GM18526 (cell line): ENCODE measurements around the gene DIRAS1.

Experiments used
- POLR2A ChIP-seq: IDR thresholded peaks from 3 replicates; pipeline ENCODE4 v1.6.1; 2011; ENCODE audit not compliant: insufficient read length; ENCODE audit errors: extremely low read depth

DIRAS1 gene

DNA sequence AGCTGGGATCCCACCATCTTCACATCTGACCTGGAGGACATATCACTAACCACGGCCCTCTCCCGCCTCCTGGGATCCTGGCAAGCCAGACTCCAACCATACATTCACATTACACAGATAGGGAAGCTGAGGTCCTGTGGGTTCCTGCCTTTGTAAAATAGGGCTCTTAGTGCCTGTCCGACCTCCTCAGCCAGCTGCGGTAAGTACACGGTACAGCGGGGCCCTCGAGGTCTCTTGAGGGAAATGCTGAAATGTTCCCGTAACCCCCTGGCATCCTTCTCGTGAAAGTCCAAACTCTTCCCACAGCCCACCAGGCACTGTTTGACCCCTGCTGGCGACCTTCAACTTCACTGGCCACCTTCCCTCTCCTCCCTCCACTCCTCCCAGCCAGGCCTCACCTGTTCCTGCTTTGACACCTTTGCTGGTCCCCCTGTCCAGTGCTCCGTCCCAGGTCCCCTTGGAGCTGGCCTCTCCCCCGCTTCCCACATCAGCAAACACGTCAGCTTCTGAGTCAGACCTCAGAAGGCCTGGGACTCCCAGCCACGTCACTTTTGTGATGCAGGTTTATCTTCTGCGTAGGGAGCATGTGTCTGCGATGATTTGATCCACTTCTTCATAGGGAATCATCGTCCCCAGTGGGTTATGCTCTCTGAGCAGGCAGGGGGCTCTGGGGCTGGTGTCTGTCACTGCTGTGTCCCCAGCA lies 9.8 kb downstream of the DIRAS1 start:
- no peak for TF ChIP-seq POLR2A

DNA sequence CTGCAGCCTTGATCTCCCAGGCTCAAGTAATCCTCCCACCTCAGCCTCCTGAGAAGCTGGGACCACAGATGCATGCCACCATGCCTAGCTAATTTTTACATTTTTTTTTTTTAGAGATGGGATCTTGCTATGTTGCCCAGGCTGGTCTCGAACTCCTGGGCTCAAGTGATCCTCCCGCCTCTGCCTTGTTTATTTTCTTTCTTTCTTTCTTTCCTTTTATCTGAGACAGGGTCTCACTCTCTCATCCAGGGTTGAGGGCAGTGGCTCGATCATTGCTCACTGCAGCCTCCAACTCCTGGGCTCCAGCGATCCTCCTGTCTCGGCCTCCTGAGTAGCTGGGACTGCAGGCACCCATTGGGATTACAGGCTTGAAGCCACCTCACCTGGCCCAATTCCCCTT lies 14.9 kb downstream of the DIRAS1 start:
- no peak for TF ChIP-seq POLR2A

DNA sequence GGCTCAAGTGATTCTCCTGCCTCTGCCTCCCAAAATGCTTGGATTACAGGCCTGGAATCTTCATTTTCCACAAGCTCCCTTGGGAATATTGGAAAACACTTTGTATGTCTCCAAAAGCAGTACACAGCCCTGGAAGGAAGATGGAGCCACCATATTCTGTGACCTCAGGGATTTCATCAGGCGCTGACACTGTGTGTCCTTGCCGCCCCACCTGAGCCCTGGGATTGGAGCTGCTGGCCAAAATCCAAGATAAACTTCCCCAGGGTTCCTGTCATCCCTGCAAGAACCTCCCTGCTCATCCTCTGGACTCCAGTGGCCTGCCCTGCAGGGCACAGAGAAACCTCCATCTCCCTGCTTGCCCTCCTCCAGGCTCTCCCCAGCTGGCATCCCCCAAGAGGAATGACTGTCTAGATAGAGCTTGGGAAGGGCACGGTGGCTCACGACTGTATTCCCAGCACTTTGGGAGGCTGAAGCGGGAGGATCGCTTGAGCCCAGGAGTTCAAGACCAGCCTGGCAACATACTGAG lies 17.4 kb downstream of the DIRAS1 start:
- no peak for TF ChIP-seq POLR2A

DNA sequence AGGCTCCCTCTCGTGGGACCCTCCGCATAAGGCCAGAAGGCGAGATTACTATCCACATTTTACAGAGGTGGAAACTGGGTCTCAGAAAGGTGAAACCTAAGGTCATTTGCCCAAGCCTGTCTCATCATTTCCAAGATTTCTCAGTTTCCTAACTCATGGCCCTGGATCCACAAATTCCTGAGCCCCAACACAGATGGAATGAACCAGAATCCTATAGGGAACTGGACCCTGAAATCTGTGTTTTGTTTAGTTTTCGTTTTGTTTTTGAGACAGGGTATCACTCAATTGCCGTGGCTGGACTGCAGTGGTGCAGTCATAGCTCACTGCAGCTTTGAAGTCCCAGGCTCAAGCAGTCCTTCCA lies 18.1 kb downstream of the DIRAS1 start:
- no peak for TF ChIP-seq POLR2A

DNA sequence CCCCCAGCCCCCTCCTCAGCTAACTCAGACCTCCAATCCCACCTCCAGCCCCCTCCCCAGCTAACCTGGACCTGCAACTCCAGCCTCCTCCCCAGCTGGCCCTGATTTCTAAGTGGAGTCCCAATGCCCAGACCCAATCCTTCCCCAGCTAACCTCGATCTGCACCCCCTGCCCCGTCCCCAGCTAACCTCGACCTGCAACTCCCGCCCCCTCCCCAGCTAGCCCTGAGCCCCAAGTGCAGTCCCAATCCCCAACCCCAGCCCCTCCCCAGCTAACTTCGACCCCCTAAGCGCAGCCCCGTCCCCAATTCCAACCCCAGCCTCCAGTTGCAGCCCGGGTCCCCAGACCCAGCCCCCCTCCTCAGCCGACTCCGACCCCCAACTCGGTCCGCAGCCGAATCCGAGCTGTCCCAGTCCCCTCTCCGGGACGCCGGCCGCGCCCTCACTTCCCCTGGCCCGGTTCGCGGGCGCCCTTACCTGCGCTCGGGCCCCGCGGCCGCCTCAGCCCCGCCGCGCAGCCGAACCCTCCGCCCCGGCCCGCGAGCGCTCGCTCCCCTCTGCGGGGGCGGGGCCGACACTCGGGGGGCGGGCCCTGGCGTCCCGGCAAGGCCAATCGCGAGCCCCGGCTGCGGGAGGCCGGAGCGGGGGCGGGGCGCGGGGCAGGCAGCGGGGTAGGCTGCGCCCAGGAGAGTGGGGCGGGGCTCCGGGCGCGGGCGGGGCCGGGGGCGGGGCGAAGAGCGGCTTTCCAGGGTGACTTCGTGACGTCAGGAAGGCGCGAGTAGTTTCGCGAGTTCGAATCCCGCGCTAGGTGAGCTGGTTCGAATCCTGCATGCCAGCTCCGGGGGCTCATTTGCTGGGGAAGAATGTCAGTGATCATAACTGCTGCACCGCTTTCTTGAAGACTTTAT lies 18.7 kb downstream of the DIRAS1 start, which contains the start of gene GNG7:
Gene GNG7 (minus strand): TSS at position 525 of the 907 bp plus-strand sequence. CDS start 182,006 bp downstream, outside the sequence.
- peak; percentile 72 for TF ChIP-seq POLR2A

DNA sequence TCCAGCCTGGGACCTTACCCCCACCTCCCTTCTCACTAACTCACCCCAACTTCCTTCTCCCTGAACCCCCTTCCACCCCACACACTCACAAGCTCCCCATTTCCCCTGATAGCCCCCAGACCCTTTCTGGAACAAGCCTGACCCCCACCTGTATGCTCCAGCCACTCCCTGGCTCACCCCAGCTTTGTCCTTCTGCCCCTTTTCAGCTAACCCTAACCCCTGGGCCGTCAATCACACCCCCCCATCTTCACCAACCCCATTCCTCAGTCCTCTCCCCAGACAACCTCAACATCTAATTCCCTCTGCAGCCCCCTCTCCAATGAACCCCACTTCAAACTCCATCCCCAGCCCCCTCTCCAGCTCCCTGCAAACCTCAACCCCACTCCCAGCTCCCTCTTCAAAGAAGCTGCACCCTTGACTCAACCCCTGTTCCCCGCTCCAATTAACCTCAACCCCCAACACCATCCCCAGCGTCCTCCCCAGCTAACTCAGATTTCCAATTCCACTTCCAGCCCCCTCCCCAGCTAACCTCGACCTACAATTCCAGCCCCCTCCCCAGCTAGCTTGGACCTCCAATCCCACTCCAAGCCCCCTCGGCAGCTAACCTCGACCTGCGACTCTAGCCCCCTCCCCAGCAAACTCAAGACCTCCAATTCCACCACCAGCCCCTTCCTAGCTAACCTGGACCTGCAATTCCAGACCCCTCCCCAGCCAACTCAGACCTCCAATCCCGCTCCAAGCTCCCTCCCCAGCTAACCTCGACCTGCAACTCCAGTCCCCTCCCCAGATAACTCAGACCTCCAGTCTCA lies 19.6 kb downstream of the DIRAS1 start:
- TF ChIP-seq POLR2A = no peak

DNA sequence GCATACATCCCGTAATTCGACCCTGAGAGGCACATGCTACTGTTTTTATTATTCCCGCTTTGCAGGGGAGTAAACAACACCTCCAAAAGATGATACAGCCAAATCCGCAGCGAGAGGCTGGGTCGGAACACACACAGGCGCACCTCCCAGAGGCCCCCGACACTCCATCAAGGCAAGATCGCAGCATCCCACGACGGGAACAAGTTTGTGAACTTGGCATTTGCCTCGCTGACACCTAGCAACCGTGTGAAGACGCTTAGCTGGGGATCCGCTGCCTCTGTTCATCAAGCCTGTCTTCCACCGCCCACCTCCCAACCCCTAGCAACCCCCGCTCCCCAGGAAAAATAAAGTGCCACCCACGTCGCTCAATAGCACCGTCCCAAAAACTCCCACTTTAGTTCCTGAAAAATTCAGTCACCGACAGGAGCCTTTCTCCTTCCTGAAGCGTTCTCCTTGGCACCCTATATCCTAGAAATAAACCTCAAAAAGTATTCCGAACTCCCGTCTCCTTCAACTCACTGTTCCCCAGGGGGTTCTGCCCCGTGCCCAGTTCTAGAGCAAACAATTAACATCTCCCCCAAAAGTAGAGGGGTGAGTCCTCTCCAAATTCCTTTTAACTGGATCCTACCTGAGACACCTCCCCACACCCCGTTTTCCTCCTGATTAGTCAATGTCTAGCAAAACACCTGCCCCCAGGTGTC lies 20.4 kb downstream of the DIRAS1 start:
- TF ChIP-seq POLR2A = no peak

DNA sequence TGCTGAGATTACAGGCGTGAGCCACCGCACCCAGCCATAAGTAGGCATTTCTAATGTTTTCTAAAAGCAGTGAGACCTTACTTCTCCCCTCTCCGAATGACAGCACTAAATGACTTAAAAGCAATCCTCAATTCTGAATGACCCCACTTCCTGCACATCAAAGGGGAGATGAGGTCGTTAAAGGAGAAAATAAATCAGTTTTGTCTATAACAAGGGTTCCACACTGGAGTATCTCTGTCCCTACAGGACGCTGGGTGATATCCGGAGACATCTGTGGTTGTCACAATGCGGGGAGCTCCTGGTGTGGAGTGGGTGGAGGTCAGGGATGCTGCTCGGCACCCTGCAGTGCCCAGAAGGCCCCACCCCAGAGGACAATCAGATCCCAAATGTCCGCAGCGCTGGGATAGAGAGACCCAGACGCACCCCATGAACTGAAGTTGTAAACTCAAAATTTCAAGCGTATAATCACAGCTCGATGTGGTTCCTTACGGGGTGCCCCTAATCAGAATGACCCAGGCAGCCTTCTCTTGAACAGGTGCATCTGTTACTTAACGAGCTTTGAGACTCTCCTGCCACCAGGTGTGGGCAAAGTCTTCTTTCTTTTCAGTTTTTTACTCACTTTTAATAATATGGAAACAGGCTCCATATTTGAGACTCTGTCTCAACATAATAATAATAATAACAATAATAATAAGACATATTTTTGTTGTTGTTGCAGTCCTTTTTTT lies 21.6 kb downstream of the DIRAS1 start:
- TF ChIP-seq POLR2A = no peak

DNA sequence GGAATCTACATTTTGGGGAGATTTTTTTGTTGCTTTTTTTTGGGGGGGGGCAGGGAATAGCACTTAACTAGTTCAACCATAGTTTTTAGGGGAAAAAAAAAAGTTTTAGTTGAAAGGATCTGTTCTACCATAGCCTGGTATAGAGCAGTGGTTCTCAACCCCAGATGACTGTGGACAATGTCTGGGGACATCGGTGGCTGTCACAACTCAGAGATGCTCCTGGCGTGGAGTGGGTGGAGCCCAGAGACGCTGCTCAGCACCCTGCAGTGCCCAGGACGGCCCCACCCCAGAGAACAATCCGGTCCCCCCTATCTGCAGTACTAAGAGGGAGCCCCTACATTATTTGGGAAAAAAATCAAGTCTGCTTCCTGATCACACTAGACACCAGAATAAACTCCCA lies 27.0 kb downstream of the DIRAS1 start:
- TF ChIP-seq POLR2A = no peak

DNA sequence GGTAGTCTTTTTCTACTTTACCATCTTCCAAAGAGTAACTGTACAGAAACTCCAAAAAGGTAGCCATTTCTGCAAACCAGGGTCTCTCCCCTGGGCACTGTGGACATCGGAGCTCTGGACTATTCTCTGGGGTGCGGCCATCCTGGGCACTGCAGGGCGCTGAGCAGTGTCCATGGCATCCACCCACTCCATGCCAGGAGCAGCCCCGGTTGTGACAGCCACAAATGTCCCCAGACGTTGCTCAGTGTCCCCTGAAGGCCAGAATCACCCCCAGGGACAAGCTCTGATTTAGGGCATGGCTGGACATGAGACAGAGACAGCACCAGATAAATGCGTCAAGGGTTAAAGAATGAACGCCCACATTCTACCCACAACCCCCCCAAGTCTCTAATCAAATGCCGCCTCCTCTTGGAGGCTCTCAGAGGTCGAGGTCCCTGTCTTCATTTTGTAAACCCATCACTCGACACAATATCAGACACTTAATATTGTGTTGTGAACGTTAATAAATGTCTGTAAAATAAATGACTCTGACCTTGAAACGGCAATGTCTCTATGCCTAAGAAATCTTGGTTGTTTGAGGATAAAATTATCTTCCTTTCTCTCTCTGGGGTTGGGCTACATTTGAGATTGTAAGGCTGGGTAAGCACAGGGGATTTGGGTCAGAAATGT lies 27.5 kb downstream of the DIRAS1 start:
- no peak for TF ChIP-seq POLR2A

DNA sequence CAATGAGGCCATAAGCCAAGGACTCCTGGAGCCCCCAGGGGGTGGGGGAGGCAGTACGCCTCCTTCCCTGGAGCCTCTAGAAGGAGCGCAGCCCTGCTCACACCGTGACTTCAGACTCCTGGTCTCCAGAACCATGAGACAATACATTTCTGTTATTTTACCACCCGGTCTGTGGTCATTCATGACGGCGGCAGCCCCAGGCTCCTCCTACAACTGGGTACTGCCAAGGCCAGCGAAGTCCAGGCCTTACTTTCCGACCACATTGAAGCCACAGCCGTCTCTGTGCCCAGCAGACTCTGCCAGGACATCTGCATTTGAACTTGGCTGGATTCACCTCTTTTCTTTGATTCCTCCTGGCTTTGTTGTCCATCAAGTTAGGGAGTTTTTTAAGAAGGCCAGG lies 29.2 kb downstream of the DIRAS1 start:
- no peak for TF ChIP-seq POLR2A

DNA sequence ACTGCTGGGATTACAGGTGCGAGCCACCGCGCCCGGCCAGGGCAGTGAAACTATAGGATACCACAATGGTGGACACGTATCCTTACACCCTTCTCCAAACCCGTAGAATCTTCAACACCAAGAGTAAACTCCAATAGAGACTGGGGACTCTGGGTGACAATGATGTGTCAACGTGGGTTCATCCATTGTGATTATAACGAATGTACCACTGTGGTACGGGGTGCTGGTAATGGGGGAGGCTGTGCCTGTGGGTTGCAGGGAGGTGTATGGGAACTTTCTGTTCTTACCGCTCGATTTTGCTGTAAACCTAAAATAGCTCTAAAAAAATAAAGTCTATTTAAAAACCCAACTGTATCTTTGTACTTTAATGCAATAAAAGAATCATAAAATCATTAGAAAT lies 30.3 kb downstream of the DIRAS1 start:
- TF ChIP-seq POLR2A = no peak

DNA sequence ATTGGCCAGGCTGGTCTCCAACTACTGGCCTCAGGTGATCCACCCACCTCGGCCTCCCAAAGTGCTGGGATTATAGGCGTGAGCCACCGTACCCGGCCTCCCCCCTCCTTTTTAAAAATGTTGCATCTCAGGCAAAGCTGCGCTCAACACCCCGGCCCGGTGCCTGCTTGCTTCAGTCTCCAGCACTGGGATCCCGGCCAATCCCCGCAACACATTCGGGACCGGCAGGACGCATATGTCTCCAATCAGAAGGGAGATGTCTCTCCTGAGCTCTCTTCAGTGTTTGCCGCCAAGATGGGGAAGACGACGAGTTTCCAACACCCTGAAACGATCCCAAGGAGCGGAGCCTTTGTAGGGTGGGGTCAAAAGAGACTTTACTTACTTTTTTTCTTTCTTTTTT lies 34.8 kb downstream of the DIRAS1 start:
- no peak for TF ChIP-seq POLR2A
